HEK293 (cell line): Measurements from ENCODE around the gene PLAGL2.

ENCODE experiments used
- TRIM28 ChIP-seq: IDR thresholded peaks from 2 replicates; pipeline ENCODE4 v1.6.1; 2011; ENCODE audit warnings: low read length, control low read depth, borderline replicate concordance
- YY2 ChIP-seq: fragments of 450-650 bp; formaldehyde crosslinking; IDR thresholded peaks from 2 replicates; pipeline ENCODE4 v1.5.1; 2016; ENCODE audit warnings: missing biosample characterization, missing genetic modification characterization
- ZBTB1 ChIP-seq: fragments of 450-650 bp; formaldehyde crosslinking; IDR thresholded peaks from 2 replicates; pipeline ENCODE4 v1.5.1; 2016; ENCODE audit warnings: missing biosample characterization, missing genetic modification characterization
- ZNF423 ChIP-seq: fragments of 450-650 bp; formaldehyde crosslinking; IDR thresholded peaks from 2 replicates; pipeline ENCODE4 v1.5.1; 2016; ENCODE audit warnings: missing biosample characterization, missing genetic modification characterization
- ZNF558 ChIP-seq: fragments of 450-650 bp; formaldehyde crosslinking; IDR thresholded peaks from 2 replicates; pipeline ENCODE4 v1.5.1; 2016; ENCODE audit warnings: missing biosample characterization, missing genetic modification characterization
- TF ChIP-seq, protein P1 (sequence below): fragments of 450-650 bp; formaldehyde crosslinking; IDR thresholded peaks from 2 replicates; pipeline ENCODE4 v1.5.1; 2016; ENCODE audit warnings: missing biosample characterization, missing genetic modification characterization

DNA sequence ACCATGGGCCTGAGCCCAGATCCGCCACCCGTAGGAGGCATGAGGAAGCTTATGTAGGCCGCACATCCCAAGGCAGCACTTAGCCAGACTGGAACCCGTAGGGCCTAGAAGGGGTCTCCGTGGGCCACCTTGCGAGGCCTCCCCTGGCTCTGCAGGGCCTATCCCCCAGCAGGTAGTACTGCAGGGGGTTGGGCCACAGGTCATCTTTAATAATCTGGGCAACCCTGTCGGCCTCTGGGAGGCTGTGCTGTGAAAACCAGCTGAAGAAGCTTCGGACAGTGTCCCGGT lies 18.5 kb downstream of the PLAGL2 start:
- TF ChIP-seq, protein P1, sequence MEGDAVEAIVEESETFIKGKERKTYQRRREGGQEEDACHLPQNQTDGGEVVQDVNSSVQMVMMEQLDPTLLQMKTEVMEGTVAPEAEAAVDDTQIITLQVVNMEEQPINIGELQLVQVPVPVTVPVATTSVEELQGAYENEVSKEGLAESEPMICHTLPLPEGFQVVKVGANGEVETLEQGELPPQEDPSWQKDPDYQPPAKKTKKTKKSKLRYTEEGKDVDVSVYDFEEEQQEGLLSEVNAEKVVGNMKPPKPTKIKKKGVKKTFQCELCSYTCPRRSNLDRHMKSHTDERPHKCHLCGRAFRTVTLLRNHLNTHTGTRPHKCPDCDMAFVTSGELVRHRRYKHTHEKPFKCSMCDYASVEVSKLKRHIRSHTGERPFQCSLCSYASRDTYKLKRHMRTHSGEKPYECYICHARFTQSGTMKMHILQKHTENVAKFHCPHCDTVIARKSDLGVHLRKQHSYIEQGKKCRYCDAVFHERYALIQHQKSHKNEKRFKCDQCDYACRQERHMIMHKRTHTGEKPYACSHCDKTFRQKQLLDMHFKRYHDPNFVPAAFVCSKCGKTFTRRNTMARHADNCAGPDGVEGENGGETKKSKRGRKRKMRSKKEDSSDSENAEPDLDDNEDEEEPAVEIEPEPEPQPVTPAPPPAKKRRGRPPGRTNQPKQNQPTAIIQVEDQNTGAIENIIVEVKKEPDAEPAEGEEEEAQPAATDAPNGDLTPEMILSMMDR (tag by site-specific recombination): no peak
- TF ChIP-seq TRIM28 (no peak), ZNF423 (tag by site-specific recombination) (no peak), YY2 (tag by site-specific recombination) (no peak), ZNF558 (no peak), ZBTB1 (no peak)
